ENCODE results near the gene SLC6A4.

SLC6A4 gene

GRCh38 chr17:30249460-30249859 lies 14.0 kb upstream of the SLC6A4 start:
- H3K9me2 ChIP-seq (replicated peaks; ENCODE audit: control insufficient read depth, low read length), result no peaks in the 10 kb centered on the region
- no peaks in the 10 kb centered on the region for H4K20me1 ChIP-seq (ENCODE audit: control insufficient read depth, insufficient read depth, low read depth, low read length)
- H3K4me3 ChIP-seq (ENCODE audit: low read length), result no peak overlapping the region
- no peaks in the 10 kb centered on the region for H3K27me3 ChIP-seq (ENCODE audit: control insufficient read depth, low read length)
- TF ChIP-seq, protein P1, sequence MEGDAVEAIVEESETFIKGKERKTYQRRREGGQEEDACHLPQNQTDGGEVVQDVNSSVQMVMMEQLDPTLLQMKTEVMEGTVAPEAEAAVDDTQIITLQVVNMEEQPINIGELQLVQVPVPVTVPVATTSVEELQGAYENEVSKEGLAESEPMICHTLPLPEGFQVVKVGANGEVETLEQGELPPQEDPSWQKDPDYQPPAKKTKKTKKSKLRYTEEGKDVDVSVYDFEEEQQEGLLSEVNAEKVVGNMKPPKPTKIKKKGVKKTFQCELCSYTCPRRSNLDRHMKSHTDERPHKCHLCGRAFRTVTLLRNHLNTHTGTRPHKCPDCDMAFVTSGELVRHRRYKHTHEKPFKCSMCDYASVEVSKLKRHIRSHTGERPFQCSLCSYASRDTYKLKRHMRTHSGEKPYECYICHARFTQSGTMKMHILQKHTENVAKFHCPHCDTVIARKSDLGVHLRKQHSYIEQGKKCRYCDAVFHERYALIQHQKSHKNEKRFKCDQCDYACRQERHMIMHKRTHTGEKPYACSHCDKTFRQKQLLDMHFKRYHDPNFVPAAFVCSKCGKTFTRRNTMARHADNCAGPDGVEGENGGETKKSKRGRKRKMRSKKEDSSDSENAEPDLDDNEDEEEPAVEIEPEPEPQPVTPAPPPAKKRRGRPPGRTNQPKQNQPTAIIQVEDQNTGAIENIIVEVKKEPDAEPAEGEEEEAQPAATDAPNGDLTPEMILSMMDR (IDR thresholded peaks at IDR 0.05; ENCODE audit: low read depth, low read length, poor library complexity, severe bottlenecking), result no peak
- no peak for TF ChIP-seq EZH2phosphoT487 (IDR thresholded peaks at IDR 0.05; ENCODE audit: borderline replicate concordance, low read length)
- no peaks in the 10 kb centered on the region for H3K9me3 ChIP-seq (ENCODE audit: control insufficient read depth, insufficient read depth, low read length)
- H3K27ac ChIP-seq (ENCODE audit: low read depth, low read length), result no peak overlapping the region
- no peaks in the 10 kb centered on the region for H3K79me2 ChIP-seq (ENCODE audit: control insufficient read depth, low read length)
- H3F3A ChIP-seq (ENCODE audit: control insufficient read depth, insufficient read depth), result peaks cover 3% of the 10 kb centered on the region
- H3K36me3 ChIP-seq (ENCODE audit: control insufficient read depth, low read length), result peaks cover 71% of the 10 kb centered on the region
- H3K4me1 ChIP-seq (ENCODE audit: control insufficient read depth, low read length), result no peaks in the 10 kb centered on the region
- H3K4me2 ChIP-seq (ENCODE audit: low read length), result no peak overlapping the region

DNA sequence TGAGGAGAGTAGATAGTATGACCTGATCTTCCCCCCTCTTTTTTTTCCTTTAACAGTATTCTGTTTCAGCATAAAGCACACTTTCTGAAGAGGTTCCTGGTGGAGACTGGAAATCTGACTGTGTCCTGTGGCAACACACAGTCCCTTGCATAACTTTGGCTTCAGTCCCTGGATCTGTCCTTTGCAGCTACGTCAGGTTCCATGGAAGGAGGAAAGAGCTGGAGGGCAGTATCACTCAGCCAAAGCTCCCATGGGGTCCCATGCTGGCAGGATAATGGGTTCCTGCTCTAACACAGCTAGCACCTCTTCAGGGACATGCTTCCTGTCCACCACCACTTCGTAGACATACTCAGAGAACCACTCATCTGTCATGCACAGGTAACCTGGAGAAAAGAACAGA lies 13.3 kb upstream of the SLC6A4 start:
- no peaks in the 10 kb centered on the region for H3K79me2 ChIP-seq (ENCODE audit: control insufficient read depth, low read length)

DNA sequence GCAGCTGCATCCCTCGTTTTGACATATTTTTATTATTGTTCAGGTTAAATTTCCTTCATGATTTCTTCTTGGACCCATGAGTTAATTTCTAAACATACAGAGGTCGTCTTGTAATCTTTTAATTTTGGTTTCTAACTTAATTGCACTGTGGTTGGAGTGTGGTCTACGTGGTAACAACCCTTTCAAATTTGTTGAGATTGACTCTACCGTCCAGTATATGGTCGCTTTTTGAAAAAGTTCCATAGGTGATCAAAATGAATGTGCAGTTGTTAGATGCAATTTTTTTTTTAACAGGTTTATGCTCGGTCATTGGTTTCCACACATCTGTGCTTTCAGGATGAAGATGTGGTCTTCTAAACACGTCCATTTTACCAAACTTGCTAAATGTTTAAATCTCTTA lies 11.0 kb upstream of the SLC6A4 start:
- Histone ChIP-seq H3K4me2 (ENCODE audit: low read length) (no peak overlapping the region), H4K20me1 (ENCODE audit: control insufficient read depth, insufficient read depth, low read depth, low read length) (no peaks in the 10 kb centered on the region; the same call in 1 of the 2 replicates), H3K4me1 (ENCODE audit: control insufficient read depth, low read length) (no peaks in the 10 kb centered on the region), H3K36me3 (ENCODE audit: control insufficient read depth, low read length) (peaks cover 48% of the 10 kb centered on the region), H3K9me3 (ENCODE audit: control insufficient read depth, insufficient read depth, low read length) (no peaks in the 10 kb centered on the region), H3F3A (ENCODE audit: control insufficient read depth, insufficient read depth) (peaks cover 3% of the 10 kb centered on the region; the same call in 1 of the 2 replicates), H3K27ac (ENCODE audit: low read depth, low read length) (no peak overlapping the region), H3K9me2 (replicated peaks; ENCODE audit: control insufficient read depth, low read length) (no peaks in the 10 kb centered on the region), H3K4me3 (ENCODE audit: low read length) (no peak overlapping the region), H3K27me3 (ENCODE audit: control insufficient read depth, low read length) (no peaks in the 10 kb centered on the region), H3K79me2 (ENCODE audit: control insufficient read depth, low read length) (no peaks in the 10 kb centered on the region)
- no peak for TF ChIP-seq EZH2phosphoT487 (IDR thresholded peaks at IDR 0.05; ENCODE audit: borderline replicate concordance, low read length)
- TF ChIP-seq, protein P1 (IDR thresholded peaks at IDR 0.05; ENCODE audit: low read depth, low read length, poor library complexity, severe bottlenecking), result no peak

More for the DNA sequence above, 13.3 kb upstream of the SLC6A4 start:
- H3F3A ChIP-seq (ENCODE audit: control insufficient read depth, insufficient read depth), result peaks cover 3% of the 10 kb centered on the region; the same call in 1 of the 2 replicates
- TF ChIP-seq, protein P1 (IDR thresholded peaks at IDR 0.05; ENCODE audit: low read depth, low read length, poor library complexity, severe bottlenecking), result no peak
- no peak for TF ChIP-seq EZH2phosphoT487 (IDR thresholded peaks at IDR 0.05; ENCODE audit: borderline replicate concordance, low read length)
- H3K9me3 ChIP-seq (ENCODE audit: control insufficient read depth, insufficient read depth, low read length), result no peaks in the 10 kb centered on the region
- no peaks in the 10 kb centered on the region for H3K27me3 ChIP-seq (ENCODE audit: control insufficient read depth, low read length)
- no peaks in the 10 kb centered on the region for H3K4me1 ChIP-seq (ENCODE audit: control insufficient read depth, low read length)
- H3K36me3 ChIP-seq (ENCODE audit: control insufficient read depth, low read length), result peaks cover 67% of the 10 kb centered on the region
- H3K4me3 ChIP-seq (ENCODE audit: low read length), result no peak overlapping the region
- no peaks in the 10 kb centered on the region for H4K20me1 ChIP-seq (ENCODE audit: control insufficient read depth, insufficient read depth, low read depth, low read length)
- no peaks in the 10 kb centered on the region for H3K9me2 ChIP-seq (replicated peaks; ENCODE audit: control insufficient read depth, low read length)
- H3K27ac ChIP-seq (ENCODE audit: low read depth, low read length), result no peak overlapping the region
- H3K4me2 ChIP-seq (ENCODE audit: low read length), result no peak overlapping the region
